ENCODE results near the gene PAK5.

The PAK5 gene

GRCh38 chr20:9510911-9511310 lies 328.0 kb downstream of the PAK5 start:
- no peak for DNase-seq (ENCODE audit: low read depth)
- no peak overlapping the region for H3K4me3 ChIP-seq (replicated peaks; ENCODE audit: low read depth, low read length)
- no peak for TF ChIP-seq CTCF (IDR thresholded peaks at IDR 0.05; ENCODE audit: low read length, missing control alignments)

GRCh38 chr20:9509246-9509645 lies 329.6 kb downstream of the PAK5 start:
- DNase-seq (ENCODE audit: low read depth), result no peak
- no peak overlapping the region for H3K4me3 ChIP-seq (replicated peaks; ENCODE audit: low read depth, low read length)
- no peak for TF ChIP-seq CTCF (IDR thresholded peaks at IDR 0.05; ENCODE audit: low read length, missing control alignments)

GRCh38 chr20:9508696-9509178 lies 330.1 kb downstream of the PAK5 start:
- no peak for TF ChIP-seq CTCF (IDR thresholded peaks at IDR 0.05; ENCODE audit: low read length, missing control alignments)
- no peak for DNase-seq (ENCODE audit: low read depth)
- no peak overlapping the region for H3K4me3 ChIP-seq (replicated peaks; ENCODE audit: low read depth, low read length)

- TF ChIP-seq CTCF (IDR thresholded peaks at IDR 0.05; ENCODE audit: low read length, missing control alignments), result no peak
- DNase-seq (ENCODE audit: low read depth), result no peak
- H3K4me3 ChIP-seq (replicated peaks; ENCODE audit: low read depth, low read length), result no peak overlapping the region
Measured at GRCh38 chr20:9508240-9508661, 330.6 kb downstream of the PAK5 start.

- H3K4me3 ChIP-seq (replicated peaks; ENCODE audit: low read depth, low read length), result no peak overlapping the region
- no peak for TF ChIP-seq CTCF (IDR thresholded peaks at IDR 0.05; ENCODE audit: low read length, missing control alignments)
- DNase-seq (ENCODE audit: low read depth), result no peak
Measured at GRCh38 chr20:9507544-9508239, 331.2 kb downstream of the PAK5 start.

- H3K4me3 ChIP-seq (replicated peaks; ENCODE audit: low read depth, low read length), result no peak overlapping the region
- no peak for TF ChIP-seq CTCF (IDR thresholded peaks at IDR 0.05; ENCODE audit: low read length, missing control alignments)
- no peak for DNase-seq (ENCODE audit: low read depth)
Measured at GRCh38 chr20:9506964-9507369, 331.9 kb downstream of the PAK5 start.

- no peak overlapping the region for H3K4me3 ChIP-seq (replicated peaks; ENCODE audit: low read depth, low read length)
- no peak for DNase-seq (ENCODE audit: low read depth)
- TF ChIP-seq CTCF (IDR thresholded peaks at IDR 0.05; ENCODE audit: low read length, missing control alignments), result no peak
Measured at GRCh38 chr20:9506280-9506821, 332.5 kb downstream of the PAK5 start.

Data from fibroblast of pulmonary artery (primary cell).